ENCODE measurements around the gene APOBEC3H.
"Not testable (repeated sequence)": the region's sequence is repeated elsewhere in the genome, so short reads cannot be mapped to it uniquely, and the experiment has no call there.

DNA sequence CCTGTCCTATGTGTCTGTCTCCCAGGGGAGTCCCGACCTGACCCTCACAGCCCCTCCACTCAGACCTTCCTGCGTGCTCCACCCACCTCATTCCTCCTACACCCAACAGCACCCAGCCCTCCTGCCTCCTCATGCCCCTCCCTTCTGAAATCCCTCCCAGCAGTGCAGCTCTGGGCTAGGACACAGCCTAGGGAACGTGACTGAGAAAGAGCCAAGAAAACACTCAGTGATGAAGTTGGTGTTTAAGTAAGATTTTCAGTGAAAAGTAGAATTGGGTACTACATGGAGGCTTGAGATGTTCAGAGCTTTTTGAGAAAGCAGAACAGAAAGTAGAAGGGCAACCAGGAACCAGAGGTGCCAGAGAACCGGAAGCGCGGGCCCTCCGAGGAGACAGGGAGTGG lies 24.5 kb upstream of the APOBEC3H start:
- TF ChIP-seq, protein P1, sequence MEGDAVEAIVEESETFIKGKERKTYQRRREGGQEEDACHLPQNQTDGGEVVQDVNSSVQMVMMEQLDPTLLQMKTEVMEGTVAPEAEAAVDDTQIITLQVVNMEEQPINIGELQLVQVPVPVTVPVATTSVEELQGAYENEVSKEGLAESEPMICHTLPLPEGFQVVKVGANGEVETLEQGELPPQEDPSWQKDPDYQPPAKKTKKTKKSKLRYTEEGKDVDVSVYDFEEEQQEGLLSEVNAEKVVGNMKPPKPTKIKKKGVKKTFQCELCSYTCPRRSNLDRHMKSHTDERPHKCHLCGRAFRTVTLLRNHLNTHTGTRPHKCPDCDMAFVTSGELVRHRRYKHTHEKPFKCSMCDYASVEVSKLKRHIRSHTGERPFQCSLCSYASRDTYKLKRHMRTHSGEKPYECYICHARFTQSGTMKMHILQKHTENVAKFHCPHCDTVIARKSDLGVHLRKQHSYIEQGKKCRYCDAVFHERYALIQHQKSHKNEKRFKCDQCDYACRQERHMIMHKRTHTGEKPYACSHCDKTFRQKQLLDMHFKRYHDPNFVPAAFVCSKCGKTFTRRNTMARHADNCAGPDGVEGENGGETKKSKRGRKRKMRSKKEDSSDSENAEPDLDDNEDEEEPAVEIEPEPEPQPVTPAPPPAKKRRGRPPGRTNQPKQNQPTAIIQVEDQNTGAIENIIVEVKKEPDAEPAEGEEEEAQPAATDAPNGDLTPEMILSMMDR (optimal IDR thresholded peaks at IDR 0.05 in 1 of 3, IDR thresholded peaks at IDR 0.05 in 1 of 3, conservative IDR thresholded peaks at IDR 0.05 in 1 of 3; ENCODE audit: extremely low read depth in 1 of 3, insufficient read depth in 2 of 3, low read length in 3 of 3) = not testable (repeated sequence)
- TF ChIP-seq EZH2 (IDR thresholded peaks at IDR 0.05; ENCODE audit: low read length) = not testable (repeated sequence)
